ENCODE data around the gene GAS7. TPM values are rescaled to one million over a fixed set of nuclear protein-coding genes. Genes with fewer than 3 reads are reported as not detected.

The GAS7 gene
- total RNA-seq, 1 experiment from 2014 or later = 4.1 TPM

DNA sequence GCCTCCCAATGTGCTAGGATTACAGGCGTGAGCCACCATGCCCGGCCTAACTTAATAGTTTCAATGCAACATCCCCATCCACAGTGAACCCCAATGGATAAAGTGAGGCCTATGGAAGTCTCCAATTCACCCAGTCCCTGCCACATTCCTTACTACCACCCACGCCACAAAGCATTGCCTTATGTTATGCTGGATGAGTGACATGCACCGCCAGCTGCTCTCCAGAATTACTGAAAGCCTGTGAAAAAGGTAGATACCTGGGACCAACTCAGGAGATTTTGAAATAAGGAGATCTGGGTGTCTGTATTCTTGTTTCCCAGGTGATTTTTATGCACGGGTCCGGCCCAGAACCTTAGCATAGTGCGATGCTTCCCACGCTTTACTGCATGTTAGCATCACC lies 16.9 kb upstream of the GAS7 start:
- Histone ChIP-seq H3K9me2 (ENCODE audit: insufficient read depth) (no peaks in the 10 kb centered on the region), H4K20me1 (ENCODE audit: insufficient read depth) (no peaks in the 10 kb centered on the region), H3K4me3 (replicated peaks in 1 of 2; ENCODE audit: low read depth in 1 of 2, low read length in 2 of 2) (no peak overlapping the region), H3K27ac (ENCODE audit: low read depth, low read length) (no peak overlapping the region), H3K79me2 (ENCODE audit: insufficient read depth, low read length) (no peaks in the 10 kb centered on the region), H2AFZ (ENCODE audit: low read depth, low read length, poor library complexity, severe bottlenecking) (no peak overlapping the region), H3K36me3 (ENCODE audit: control insufficient read depth in 1 of 2, insufficient read depth in 2 of 2, low read length in 2 of 2) (no peaks in the 10 kb centered on the region), H3K4me2 (ENCODE audit: low read length) (no peak overlapping the region), H3K4me1 (ENCODE audit: control insufficient read depth in 1 of 2, insufficient read depth in 2 of 2, low read length in 2 of 2) (peaks cover 1 to 4% of the 10 kb centered on the region in 2 experiments; a peak in 2 of 4 replicates), H3K9me3 (ENCODE audit: control insufficient read depth in 1 of 2, insufficient read depth in 1 of 2, low read depth in 1 of 2, low read length in 2 of 2) (no peaks in the 10 kb centered on the region), H3K27me3 (ENCODE audit: insufficient read depth, low read length) (no peaks in the 10 kb centered on the region), H3K9ac (ENCODE audit: low read length) (no peak overlapping the region)
- TF ChIP-seq POLR2A (IDR thresholded peaks at IDR 0.05; ENCODE audit: borderline replicate concordance, extremely low read depth, insufficient read depth, insufficient read length) (no peak), POLR2AphosphoS5 (IDR thresholded peaks at IDR 0.05; ENCODE audit: low read depth, low read length) (no peak), CBX3 (IDR thresholded peaks at IDR 0.05; ENCODE audit: low read depth) (no peak), SIN3A (IDR thresholded peaks at IDR 0.05; ENCODE audit: low read depth) (no peak), ZFX (IDR thresholded peaks at IDR 0.05) (no peak), TCF7L2 (IDR thresholded peaks at IDR 0.05; ENCODE audit: borderline replicate concordance, extremely low read depth, insufficient read depth, insufficient read length) (no peak), EZH2 (IDR thresholded peaks at IDR 0.05) (no peak), EZH2phosphoT487 (IDR thresholded peaks at IDR 0.05; ENCODE audit: borderline replicate concordance) (no peak), SP1 (IDR thresholded peaks at IDR 0.05; ENCODE audit: low read depth) (no peak), EGR1 (IDR thresholded peaks at IDR 0.05; ENCODE audit: low read depth) (no peak), SRF (IDR thresholded peaks at IDR 0.05; ENCODE audit: low read depth) (no peak)
- intact Hi-C loops (cut with micrococcal nuclease) = no loop called here
- RAD21 ChIA-PET (ENCODE audit: low non-redundant PET in 1 of 2, low total read pairs in 2 of 2, uncharacterized antibody in 2 of 2, unreplicated experiment in 2 of 2) = no interaction called here
- POLR2A ChIA-PET = no interaction called here
- BruUV-seq (replicated peaks) = no TSS peak
- ATAC-seq (no peak), DNase-seq (ENCODE audit: low read depth, low spot score) (no peak)
- CTCF ChIA-PET = no interaction called here

DNA sequence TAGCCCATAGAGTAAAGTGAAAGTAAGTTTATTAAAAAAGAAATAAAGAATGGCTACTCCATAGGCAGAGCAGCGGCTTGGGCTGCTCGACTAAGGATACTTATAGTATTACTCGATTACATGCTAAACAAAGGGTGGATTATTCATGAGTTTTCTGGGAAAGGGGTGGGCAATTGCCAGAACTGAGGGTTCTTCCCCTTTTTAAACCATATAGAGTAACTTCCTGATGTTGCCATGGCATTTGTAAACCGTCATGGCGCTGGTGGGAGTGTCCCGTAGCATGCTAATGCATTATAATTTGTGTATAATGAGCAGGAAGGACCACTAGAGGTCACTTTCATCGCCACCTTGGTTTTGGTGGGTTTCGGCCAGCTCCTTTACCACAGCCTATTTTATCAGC lies 13.3 kb upstream of the GAS7 start:
- no TSS peak for BruUV-seq (replicated peaks)
- H2AFZ ChIP-seq (ENCODE audit: low read depth, low read length, poor library complexity, severe bottlenecking) = no peak overlapping the region
- H3K36me3 ChIP-seq (ENCODE audit: control insufficient read depth in 1 of 2, insufficient read depth in 2 of 2, low read length in 2 of 2) = no peaks in the 10 kb centered on the region
- no peak overlapping the region for H3K9ac ChIP-seq (ENCODE audit: low read length)
- intact Hi-C loops (cut with micrococcal nuclease) = no loop called here
- no peaks in the 10 kb centered on the region for H3K27me3 ChIP-seq (ENCODE audit: insufficient read depth, low read length)
- no peak overlapping the region for H3K4me2 ChIP-seq (ENCODE audit: low read length)
- POLR2A ChIA-PET = no interaction called here
- RAD21 ChIA-PET (ENCODE audit: low non-redundant PET in 1 of 2, low total read pairs in 2 of 2, uncharacterized antibody in 2 of 2, unreplicated experiment in 2 of 2) = no interaction called here
- CTCF ChIA-PET = no interaction called here
- ATAC-seq (no peak), DNase-seq (ENCODE audit: low read depth, low spot score) (no peak)
- H3K27ac ChIP-seq (ENCODE audit: low read depth, low read length) = no peak overlapping the region
- H3K9me2 ChIP-seq (ENCODE audit: insufficient read depth) = no peaks in the 10 kb centered on the region
- H3K79me2 ChIP-seq (ENCODE audit: insufficient read depth, low read length) = no peaks in the 10 kb centered on the region
- no peaks in the 10 kb centered on the region for H3K9me3 ChIP-seq (ENCODE audit: control insufficient read depth in 1 of 2, insufficient read depth in 1 of 2, low read depth in 1 of 2, low read length in 2 of 2)
- H3K4me3 ChIP-seq (replicated peaks in 1 of 2; ENCODE audit: low read depth in 1 of 2, low read length in 2 of 2) = no peak overlapping the region
- peaks cover 5 to 7% of the 10 kb centered on the region in 2 experiments; a peak in 2 of 4 replicates for H3K4me1 ChIP-seq (ENCODE audit: control insufficient read depth in 1 of 2, insufficient read depth in 2 of 2, low read length in 2 of 2)
- H4K20me1 ChIP-seq (ENCODE audit: insufficient read depth) = no peaks in the 10 kb centered on the region
- TF ChIP-seq EGR1 (IDR thresholded peaks at IDR 0.05; ENCODE audit: low read depth) = no peak
- TF ChIP-seq SIN3A (IDR thresholded peaks at IDR 0.05; ENCODE audit: low read depth) = no peak
- TF ChIP-seq ELF1 (IDR thresholded peaks at IDR 0.05; ENCODE audit: borderline replicate concordance, low read depth) = no peak
- TF ChIP-seq POLR2A (IDR thresholded peaks at IDR 0.05; ENCODE audit: borderline replicate concordance, extremely low read depth, insufficient read depth, insufficient read length) = no peak
- TF ChIP-seq, protein P1, sequence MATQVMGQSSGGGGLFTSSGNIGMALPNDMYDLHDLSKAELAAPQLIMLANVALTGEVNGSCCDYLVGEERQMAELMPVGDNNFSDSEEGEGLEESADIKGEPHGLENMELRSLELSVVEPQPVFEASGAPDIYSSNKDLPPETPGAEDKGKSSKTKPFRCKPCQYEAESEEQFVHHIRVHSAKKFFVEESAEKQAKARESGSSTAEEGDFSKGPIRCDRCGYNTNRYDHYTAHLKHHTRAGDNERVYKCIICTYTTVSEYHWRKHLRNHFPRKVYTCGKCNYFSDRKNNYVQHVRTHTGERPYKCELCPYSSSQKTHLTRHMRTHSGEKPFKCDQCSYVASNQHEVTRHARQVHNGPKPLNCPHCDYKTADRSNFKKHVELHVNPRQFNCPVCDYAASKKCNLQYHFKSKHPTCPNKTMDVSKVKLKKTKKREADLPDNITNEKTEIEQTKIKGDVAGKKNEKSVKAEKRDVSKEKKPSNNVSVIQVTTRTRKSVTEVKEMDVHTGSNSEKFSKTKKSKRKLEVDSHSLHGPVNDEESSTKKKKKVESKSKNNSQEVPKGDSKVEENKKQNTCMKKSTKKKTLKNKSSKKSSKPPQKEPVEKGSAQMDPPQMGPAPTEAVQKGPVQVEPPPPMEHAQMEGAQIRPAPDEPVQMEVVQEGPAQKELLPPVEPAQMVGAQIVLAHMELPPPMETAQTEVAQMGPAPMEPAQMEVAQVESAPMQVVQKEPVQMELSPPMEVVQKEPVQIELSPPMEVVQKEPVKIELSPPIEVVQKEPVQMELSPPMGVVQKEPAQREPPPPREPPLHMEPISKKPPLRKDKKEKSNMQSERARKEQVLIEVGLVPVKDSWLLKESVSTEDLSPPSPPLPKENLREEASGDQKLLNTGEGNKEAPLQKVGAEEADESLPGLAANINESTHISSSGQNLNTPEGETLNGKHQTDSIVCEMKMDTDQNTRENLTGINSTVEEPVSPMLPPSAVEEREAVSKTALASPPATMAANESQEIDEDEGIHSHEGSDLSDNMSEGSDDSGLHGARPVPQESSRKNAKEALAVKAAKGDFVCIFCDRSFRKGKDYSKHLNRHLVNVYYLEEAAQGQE (IDR thresholded peaks at IDR 0.05; ENCODE audit: low read depth) = no peak
- no peak for TF ChIP-seq ZNF274 (IDR thresholded peaks at IDR 0.05; ENCODE audit: low read depth, low read length)
- no peak for TF ChIP-seq POLR2AphosphoS5 (IDR thresholded peaks at IDR 0.05; ENCODE audit: low read depth, low read length)
- TF ChIP-seq ZFX (IDR thresholded peaks at IDR 0.05) = no peak
- TF ChIP-seq TCF7L2 (IDR thresholded peaks at IDR 0.05; ENCODE audit: borderline replicate concordance, extremely low read depth, insufficient read depth, insufficient read length) = no peak
- no peak for TF ChIP-seq SP1 (IDR thresholded peaks at IDR 0.05; ENCODE audit: low read depth)
- no peak for TF ChIP-seq CBX3 (IDR thresholded peaks at IDR 0.05; ENCODE audit: low read depth)
- TF ChIP-seq, protein P2, sequence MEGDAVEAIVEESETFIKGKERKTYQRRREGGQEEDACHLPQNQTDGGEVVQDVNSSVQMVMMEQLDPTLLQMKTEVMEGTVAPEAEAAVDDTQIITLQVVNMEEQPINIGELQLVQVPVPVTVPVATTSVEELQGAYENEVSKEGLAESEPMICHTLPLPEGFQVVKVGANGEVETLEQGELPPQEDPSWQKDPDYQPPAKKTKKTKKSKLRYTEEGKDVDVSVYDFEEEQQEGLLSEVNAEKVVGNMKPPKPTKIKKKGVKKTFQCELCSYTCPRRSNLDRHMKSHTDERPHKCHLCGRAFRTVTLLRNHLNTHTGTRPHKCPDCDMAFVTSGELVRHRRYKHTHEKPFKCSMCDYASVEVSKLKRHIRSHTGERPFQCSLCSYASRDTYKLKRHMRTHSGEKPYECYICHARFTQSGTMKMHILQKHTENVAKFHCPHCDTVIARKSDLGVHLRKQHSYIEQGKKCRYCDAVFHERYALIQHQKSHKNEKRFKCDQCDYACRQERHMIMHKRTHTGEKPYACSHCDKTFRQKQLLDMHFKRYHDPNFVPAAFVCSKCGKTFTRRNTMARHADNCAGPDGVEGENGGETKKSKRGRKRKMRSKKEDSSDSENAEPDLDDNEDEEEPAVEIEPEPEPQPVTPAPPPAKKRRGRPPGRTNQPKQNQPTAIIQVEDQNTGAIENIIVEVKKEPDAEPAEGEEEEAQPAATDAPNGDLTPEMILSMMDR (IDR thresholded peaks at IDR 0.05 in 2 of 3, conservative IDR thresholded peaks at IDR 0.05 in 1 of 3; ENCODE audit: borderline replicate concordance in 1 of 3, insufficient read depth in 1 of 3, low read depth in 2 of 3, low read length in 2 of 3) = no peak
- no peak for TF ChIP-seq CEBPB (IDR thresholded peaks at IDR 0.05; ENCODE audit: low read depth)

Measured in HCT116 (cell line).